H9 (cell line): ENCODE measurements around the gene CACNA2D3. TPM values are rescaled to one million over a fixed set of nuclear protein-coding genes. Genes with fewer than 3 reads are reported as not detected.

ENCODE experiments used
- DNase-seq: peaks from one replicate; pipeline ENCODE4 v3.0.0-alpha.2; 2017
- H2AFZ ChIP-seq: one replicate; pipeline ENCODE4 v1.6.1; 2013; ENCODE audit warnings: mild to moderate bottlenecking, low read length, control low read depth, moderate library complexity
- H2AK5ac ChIP-seq: 2 replicates; pipeline ENCODE4 v1.6.1; 2013; ENCODE audit warnings: low read length, control low read depth, mixed read lengths; ENCODE audit not compliant: insufficient read length
- H2BK120ac ChIP-seq: one replicate; pipeline ENCODE4 v1.6.1; 2013; ENCODE audit warnings: low read depth, mild to moderate bottlenecking, low read length, control low read depth, inconsistent platforms; ENCODE audit not compliant: poor library complexity, severe bottlenecking
- H2BK12ac ChIP-seq: 2 replicates; pipeline ENCODE4 v1.6.1; 2013; ENCODE audit warnings: low read length, control low read depth, mixed read lengths, low read depth; ENCODE audit not compliant: insufficient read length
- H2BK15ac ChIP-seq: 2 replicates; pipeline ENCODE4 v1.6.1; 2013; ENCODE audit warnings: low read depth, low read length, control low read depth
- H2BK20ac ChIP-seq: one replicate; pipeline ENCODE4 v1.6.1; 2013; ENCODE audit warnings: low read depth, mild to moderate bottlenecking, low read length, control low read depth, inconsistent platforms; ENCODE audit not compliant: poor library complexity, severe bottlenecking
- H2BK5ac ChIP-seq: 2 replicates; pipeline ENCODE4 v1.6.1; 2013; ENCODE audit warnings: low read length, control low read depth, mixed read lengths; ENCODE audit not compliant: insufficient read length
- H3K14ac ChIP-seq: 2 replicates; pipeline ENCODE4 v1.6.1; 2013; ENCODE audit warnings: low read length, control low read depth; ENCODE audit not compliant: insufficient read depth
- H3K18ac ChIP-seq: 2 replicates; pipeline ENCODE4 v1.6.1; 2013; ENCODE audit warnings: low read depth, mild to moderate bottlenecking, mixed read lengths, low read length, control low read depth; ENCODE audit not compliant: insufficient read length
- H3K23ac ChIP-seq: 2 replicates; pipeline ENCODE4 v1.6.1; 2013; ENCODE audit warnings: low read length, control low read depth, mixed read lengths, low read depth; ENCODE audit not compliant: insufficient read length
- H3K23me2 ChIP-seq: 2 replicates; pipeline ENCODE4 v1.6.1; 2013; ENCODE audit warnings: low read depth, mild to moderate bottlenecking, mixed read lengths, low read length, control low read depth; ENCODE audit not compliant: insufficient read length, poor library complexity, severe bottlenecking
- H3K27ac ChIP-seq: 2 replicates; pipeline ENCODE4 v1.5.1; 2013; ENCODE audit warnings: low read length, control low read depth, mixed read lengths, low read depth; ENCODE audit not compliant: insufficient read length
- H3K27me3 ChIP-seq: 2 replicates; pipeline ENCODE4 v1.6.1; 2013; ENCODE audit warnings: low read length, control low read depth, inconsistent platforms; ENCODE audit not compliant: insufficient read depth
- H3K4ac ChIP-seq: 2 replicates; pipeline ENCODE4 v1.6.1; 2013; ENCODE audit warnings: low read depth, mild to moderate bottlenecking, control low read depth, inconsistent platforms, low read length, moderate library complexity
- H3K4me1 ChIP-seq: 2 replicates; pipeline ENCODE4 v1.6.1; 2013; ENCODE audit warnings: low read length, control low read depth, inconsistent platforms; ENCODE audit not compliant: insufficient read depth
- H3K4me2 ChIP-seq: 2 replicates; pipeline ENCODE4 v1.6.1; 2013; ENCODE audit warnings: low read length, control low read depth, mixed read lengths; ENCODE audit not compliant: insufficient read length, insufficient read depth
- H3K56ac ChIP-seq: 2 replicates; pipeline ENCODE4 v1.6.1; 2013; ENCODE audit warnings: low read depth, mild to moderate bottlenecking, mixed read lengths, low read length, control low read depth; ENCODE audit not compliant: insufficient read length
- H3K79me1 ChIP-seq: 2 replicates; pipeline ENCODE4 v1.6.1; 2013; ENCODE audit warnings: low read depth, mild to moderate bottlenecking, moderate library complexity, low read length, control low read depth, inconsistent platforms; ENCODE audit not compliant: insufficient read depth, poor library complexity, severe bottlenecking
- H3K79me2 ChIP-seq: 2 replicates; pipeline ENCODE4 v1.6.1; 2013; ENCODE audit warnings: low read length, control low read depth, inconsistent platforms; ENCODE audit not compliant: insufficient read depth
- H3K9ac ChIP-seq: 2 replicates; pipeline ENCODE4 v1.6.1; 2013; ENCODE audit warnings: low read length, control low read depth, mixed read lengths; ENCODE audit not compliant: insufficient read length; ENCODE audit errors: extremely low read depth
- H3K9me3 ChIP-seq: one replicate; pipeline ENCODE4 v1.6.1; 2013; ENCODE audit warnings: low read depth, low read length, inconsistent platforms; ENCODE audit not compliant: control insufficient read depth
- H3T11ph ChIP-seq: one replicate; pipeline ENCODE4 v1.6.1; 2013; ENCODE audit warnings: mild to moderate bottlenecking, low read length, control low read depth, inconsistent platforms
- H4K20me1 ChIP-seq: one replicate; pipeline ENCODE4 v1.6.1; 2013; ENCODE audit not compliant: control insufficient read depth, insufficient read length, insufficient read depth
- H4K5ac ChIP-seq: 2 replicates; pipeline ENCODE4 v1.6.1; 2013; ENCODE audit warnings: low read depth, mild to moderate bottlenecking, mixed read lengths, low read length, control low read depth; ENCODE audit not compliant: insufficient read length
- H4K8ac ChIP-seq: replicated peaks from 2 replicates; pipeline ENCODE4 v1.6.1; 2013; ENCODE audit warnings: low read length, control low read depth, mixed read lengths, low read depth; ENCODE audit not compliant: insufficient read length
- H4K91ac ChIP-seq: 2 replicates; pipeline ENCODE4 v1.6.1; 2013; ENCODE audit warnings: low read depth, mild to moderate bottlenecking, moderate library complexity, mixed read lengths, low read length, control low read depth; ENCODE audit not compliant: insufficient read length
- H3K27ac Mint-ChIP-seq, 3 experiments: 2 replicates in 2 of 3; 3 replicates in 1 of 3; pipeline ENCODE4 v1.8.0; 2020 to 2021; ENCODE audit warnings: mixed read lengths in 3 of 3, mild to moderate bottlenecking in 1 of 3, moderate library complexity in 1 of 3
- H3K27me3 Mint-ChIP-seq: 2 replicates; pipeline ENCODE4 v1.8.0; 2021; ENCODE audit warnings: low read depth, mild to moderate bottlenecking, moderate library complexity, mixed read lengths
- H3K36me3 Mint-ChIP-seq, 3 experiments: 2 replicates in 2 of 3; 3 replicates in 1 of 3; pipeline ENCODE4 v1.8.0; 2020 to 2021; ENCODE audit warnings: low read depth in 3 of 3, mixed read lengths in 3 of 3; ENCODE audit not compliant: insufficient read depth in 1 of 3
- H3K4me1 Mint-ChIP-seq, 2 experiments: 2 replicates each; pipeline ENCODE4 v1.8.0; 2020; ENCODE audit warnings: mixed read lengths in 2 of 2
- H3K4me3 Mint-ChIP-seq, 2 experiments: 2 replicates in 1 of 2; 3 replicates in 1 of 2; pipeline ENCODE4 v1.8.0; 2020 to 2021; ENCODE audit warnings: mild to moderate bottlenecking in 2 of 2, mixed read lengths in 2 of 2, moderate library complexity in 1 of 2
- H3K9me3 Mint-ChIP-seq, 2 experiments: 2 replicates in 1 of 2; 3 replicates in 1 of 2; pipeline ENCODE4 v1.8.0; 2020; ENCODE audit warnings: mild to moderate bottlenecking in 2 of 2, mixed read lengths in 2 of 2, moderate library complexity in 1 of 2
- CTCF ChIP-seq: fragments of 200-600 bp; sonication (generic); conservative IDR thresholded peaks from 3 replicates; pipeline ENCODE4 v1.8.0; 2021; ENCODE audit warnings: antibody characterized with exemption, mild to moderate bottlenecking
- WGBS: extraction: QIAGEN DNeasy Blood & Tissue Kit; methylation state at CpG from one replicate; pipeline ENCODE4 v1.1.7; 2013; ENCODE audit warnings: missing lambda C conversion rate, low lambda C conversion rate, mixed read lengths; ENCODE audit not compliant: insufficient read length; ENCODE audit errors: extremely low coverage; 5-methylcytosine and 5-hydroxymethylcytosine counted together
- total RNA-seq: library from RNA; stranded (reverse); gene quantifications from 2 replicates; pipeline ENCODE4 v1.2.1, GENCODE V29; 2021

Gene CACNA2D3
- total RNA-seq, 1 experiment from 2014 or later = 3.2 TPM

GRCh38 chr3:54139630-54140029, 17.3 kb downstream of the CACNA2D3 start:
- no CpG with 5 or more reads among the region's 4 CpGs for WGBS
- Mint-ChIP-seq H3K4me3 (no peak overlapping the region), H3K4me1 (peaks cover 19 to 29% of the 10 kb centered on the region in 2 experiments), H3K9me3 (no peaks in the 10 kb centered on the region), H3K27me3 (peaks cover 4% of the 10 kb centered on the region), H3K36me3 (no peaks in the 10 kb centered on the region), H3K27ac (peak overlapping the region in 1 of 3 experiments; percentile 36; a peak in 1 of 7 replicates)
- H2BK15ac ChIP-seq = no peak overlapping the region
- no peaks in the 10 kb centered on the region for H3K27me3 ChIP-seq
- H3K9me3 ChIP-seq = no peaks in the 10 kb centered on the region
- TF ChIP-seq CTCF = no peak
- H3K18ac ChIP-seq = no peak overlapping the region
- no peak overlapping the region for H2AK5ac ChIP-seq
- no peak overlapping the region for H2BK20ac ChIP-seq
- DNase-seq = no peak
- H3K23me2 ChIP-seq = no peaks in the 10 kb centered on the region
- H4K91ac ChIP-seq = no peak overlapping the region
- no peak overlapping the region for H3K9ac ChIP-seq
- no peak overlapping the region for H3K14ac ChIP-seq
- no peak overlapping the region for H2BK5ac ChIP-seq
- H3K4me1 ChIP-seq = no peaks in the 10 kb centered on the region; the same call in 1 of the 2 replicates
- no peak overlapping the region for H4K8ac ChIP-seq
- no peak overlapping the region for H3K4me2 ChIP-seq
- no peak overlapping the region for H2BK120ac ChIP-seq
- H3K27ac ChIP-seq = no peak overlapping the region
- H3K79me1 ChIP-seq = no peaks in the 10 kb centered on the region
- no peak overlapping the region for H2BK12ac ChIP-seq
- H3T11ph ChIP-seq = no peak overlapping the region
- H3K4ac ChIP-seq = no peak overlapping the region
- no peak overlapping the region for H4K5ac ChIP-seq
- no peaks in the 10 kb centered on the region for H4K20me1 ChIP-seq
- no peak overlapping the region for H2AFZ ChIP-seq
- H3K56ac ChIP-seq = no peak overlapping the region
- no peaks in the 10 kb centered on the region for H3K79me2 ChIP-seq
- no peak overlapping the region for H3K23ac ChIP-seq
